Endothelial cell of umbilical vein (primary cell): Measurements from ENCODE around the gene LCE4A. TPM values are rescaled to one million over a fixed set of nuclear protein-coding genes. Genes with fewer than 3 reads are reported as not detected.

Experiments
- Bru-seq: library from RNA; stranded (reverse); fragments of 400-500 nt; gene quantifications from one replicate; lab custom pipeline; 2021; lab: Mats Ljungman, UMichigan
- BruChase-seq, 2 experiments: library from RNA; stranded (reverse); fragments of 400-500 nt; gene quantifications; one replicate each; lab custom pipeline; 2021; lab: Mats Ljungman, UMichigan
- BruUV-seq: library from RNA; stranded (reverse); fragments of 400-500 nt; replicated peaks from 2 replicates; lab custom pipeline; 2021; lab: Mats Ljungman, UMichigan
- CTCF ChIA-PET: fragments of 300-600, 350-600 bp; sonication (Branson Sonifier 250); formaldehyde crosslinking; loops from one replicate; lab custom pipeline; 2021; ENCODE audit warnings: antibody characterized with exemption, inconsistent platforms; lab: Charles Lee
- POLR2A ChIA-PET: fragments of 300-600, 350-600 bp; sonication (Branson Sonifier 250); formaldehyde crosslinking; loops from one replicate; lab custom pipeline; 2021; ENCODE audit warnings: antibody characterized with exemption, inconsistent platforms; lab: Charles Lee
- DNase-seq: peaks from one replicate; pipeline ENCODE4 v3.0.0-alpha.2; 2011; ENCODE audit warnings: low read depth, low spot score
- FAIRE-seq: peaks from 2 replicates; lab custom pipeline; 2011; peaks lifted over from hg19 to GRCh38; lab: Jason Lieb, UNC
- H2AFZ ChIP-seq: 2 replicates; pipeline ENCODE4 v1.6.0; 2012; ENCODE audit warnings: low read depth, low read length, control low read depth, inconsistent platforms
- H3K27ac ChIP-seq: 2 replicates; pipeline ENCODE4 v1.5.1; 2011; ENCODE audit warnings: low read depth, mild to moderate bottlenecking, control low read depth, low read length, moderate library complexity; ENCODE audit not compliant: insufficient read depth
- H3K27me3 ChIP-seq, 2 experiments: 2 replicates each; pipeline versions ENCODE4 v1.6.0 to v1.6.1; 2011; ENCODE audit warnings: low read length in 2 of 2, mixed read lengths in 1 of 2; ENCODE audit not compliant: control insufficient read depth in 2 of 2, insufficient read depth in 2 of 2
- H3K36me3 ChIP-seq, 2 experiments: 2 replicates in 1 of 2; 3 replicates in 1 of 2; pipeline ENCODE4 v1.5.1; 2011; ENCODE audit warnings: low read length in 2 of 2, mild to moderate bottlenecking in 1 of 2, moderate library complexity in 1 of 2; ENCODE audit not compliant: control insufficient read depth in 2 of 2, insufficient read depth in 2 of 2; ENCODE audit errors: extremely low read depth in 1 of 2
- H3K4me1 ChIP-seq: 3 replicates; pipeline ENCODE4 v1.5.1; 2011; ENCODE audit warnings: mild to moderate bottlenecking, low read length; ENCODE audit not compliant: control insufficient read depth, insufficient read depth; ENCODE audit errors: extremely low read depth
- H3K4me2 ChIP-seq: 2 replicates; pipeline ENCODE4 v1.6.1; 2011; ENCODE audit warnings: low read length, control low read depth, mixed read lengths; ENCODE audit not compliant: insufficient read depth
- H3K4me3 ChIP-seq, 3 experiments: fragments of 200-600 bp in 1 of 3; sonication (generic), shearing (Covaris generic) in 1 of 3; replicated peaks in 1 of 3; 2 replicates each; pipeline ENCODE4 v1.5.1; 2011 to 2016; ENCODE audit warnings: control low read depth in 3 of 3, low read length in 3 of 3, mild to moderate bottlenecking in 2 of 3, inconsistent platforms in 1 of 3, low read depth in 1 of 3, moderate library complexity in 1 of 3; ENCODE audit not compliant: insufficient read depth in 1 of 3
- H3K79me2 ChIP-seq: 2 replicates; pipeline ENCODE4 v1.6.0; 2012; ENCODE audit warnings: low read length, inconsistent platforms; ENCODE audit not compliant: control insufficient read depth, insufficient read depth
- H3K9ac ChIP-seq: replicated peaks from 2 replicates; pipeline ENCODE3; 2011; ENCODE audit warnings: low read length, control low read depth; ENCODE audit not compliant: insufficient read depth; ENCODE audit errors: extremely low read depth
- H3K9me1 ChIP-seq: replicated peaks from 3 replicates; pipeline ENCODE4 v1.6.0; 2011; ENCODE audit warnings: mild to moderate bottlenecking, low read length; ENCODE audit not compliant: control insufficient read depth, insufficient read depth; ENCODE audit errors: extremely low read depth
- H3K9me3 ChIP-seq: replicated peaks from 2 replicates; pipeline ENCODE4 v1.5.1; 2012; ENCODE audit warnings: low read length, inconsistent platforms; ENCODE audit not compliant: control insufficient read depth, insufficient read depth
- H4K20me1 ChIP-seq: replicated peaks from 2 replicates; pipeline ENCODE3; 2011; ENCODE audit warnings: mild to moderate bottlenecking, low read length; ENCODE audit not compliant: control insufficient read depth, insufficient read depth; ENCODE audit errors: extremely low read depth
- CTCF ChIP-seq, 2 donors: IDR thresholded peaks; 1 replicate in 1 of 2; 2 replicates in 1 of 2; pipeline ENCODE4 v1.5.1; 2011; ENCODE audit warnings: low read length in 2 of 2, mild to moderate bottlenecking in 2 of 2, moderate library complexity in 2 of 2, control low read depth in 1 of 2, inconsistent platforms in 1 of 2, low read depth in 1 of 2; ENCODE audit not compliant: insufficient read depth in 1 of 2; ENCODE audit errors: extremely low read depth in 1 of 2
- EZH2 ChIP-seq: IDR thresholded peaks from 2 replicates; pipeline ENCODE4 v1.6.1; 2012; ENCODE audit warnings: borderline replicate concordance, low read depth, mild to moderate bottlenecking, moderate library complexity, low read length, inconsistent platforms; ENCODE audit not compliant: severe bottlenecking
- FOS ChIP-seq: IDR thresholded peaks from 2 replicates; pipeline ENCODE4 v1.6.1; 2011; ENCODE audit warnings: mild to moderate bottlenecking, low read length, moderate library complexity, borderline replicate concordance; ENCODE audit not compliant: insufficient read depth
- GATA2 ChIP-seq: IDR thresholded peaks from 2 replicates; pipeline ENCODE4 v1.7.0; 2011; ENCODE audit warnings: low read depth, mild to moderate bottlenecking, moderate library complexity, mixed read lengths, low read length; ENCODE audit not compliant: insufficient read length, insufficient read depth
- JUN ChIP-seq: IDR thresholded peaks from 2 replicates; pipeline ENCODE4 v1.6.1; 2011; ENCODE audit warnings: borderline replicate concordance, low read depth; ENCODE audit not compliant: insufficient read length, insufficient read depth
- MAX ChIP-seq: IDR thresholded peaks from 2 replicates; pipeline ENCODE4 v1.6.1; 2011; ENCODE audit not compliant: insufficient read depth, insufficient read length
- MYC ChIP-seq: IDR thresholded peaks from one replicate; pipeline ENCODE4 v1.6.1; 2011; ENCODE audit warnings: mild to moderate bottlenecking, low read depth, low read length
- POLR2A ChIP-seq: IDR thresholded peaks from 2 replicates; pipeline ENCODE4 v1.6.1; 2012; ENCODE audit warnings: low read depth, mild to moderate bottlenecking, control low read depth, low read length
- POLR2AphosphoS5 ChIP-seq: IDR thresholded peaks from 2 replicates; pipeline ENCODE4 v1.6.1; 2012; ENCODE audit warnings: low read depth, mild to moderate bottlenecking, control low read depth, low read length, moderate library complexity; ENCODE audit not compliant: insufficient read depth
- dilution Hi-C: fragments of 300-500 bp; cut with MboI; formaldehyde crosslinking; loops from one replicate; pipeline ENCODE4 v1.15.0; 2019; ENCODE audit warnings: low sequenced_read_pairs; ENCODE audit not compliant: extremely low pct_ligation_motif_present
- intact Hi-C: fragments of 100-400 bp; cut with micrococcal nuclease; formaldehyde crosslinking; loops from one replicate; pipeline ENCODE4 v1.10.0; 2022
- long read RNA-seq: library from polyadenylated mRNA; stranded (forward); transcript quantifications from one replicate; pipeline ENCODE4 v2.0.0, GENCODE V29; 2021
- polyA minus RNA-seq, 3 experiments: library from RNA; depleted of rRNA, polyadenylated mRNA; stranded (reverse); fragments of >200 nt; gene quantifications; 1 replicate in 1 of 3; 2 replicates in 2 of 3; pipeline ENCODE4 v1.2.3, GENCODE V29; 2011
- polyA plus RNA-seq, 4 experiments: library from polyadenylated mRNA; depleted of rRNA in 3 of 4; stranded (reverse) in 3 of 4; unstranded in 1 of 4; fragments of >200 nt; gene quantifications; 2 replicates each; pipeline versions ENCODE4 v1.2.1 to v1.2.3, GENCODE V29; 2011 to 2012; ENCODE audit warnings: missing spikeins in 1 of 4
- total RNA-seq: library from RNA; stranded (reverse); gene quantifications from 2 replicates; pipeline ENCODE4 v1.2.3, GENCODE V29; 2021

The LCE4A gene
- not detected in 2 replicates for total RNA-seq
- not detected in 2 replicates for polyA plus RNA-seq
- not detected in 2 replicates for polyA plus RNA-seq (2011; cell fraction: cytosol; rRNA removed)
- not detected in 2 replicates for polyA plus RNA-seq (2011; cell fraction: nucleus; rRNA removed)
- polyA plus RNA-seq (2012): not detected in 2 replicates
- not detected in 2 replicates for polyA minus RNA-seq
- polyA minus RNA-seq (2011; cell fraction: cytosol; rRNA and poly(A)+ RNA removed): not detected
- polyA minus RNA-seq (2011; cell fraction: nucleus; rRNA and poly(A)+ RNA removed): not detected in 2 replicates
- Bru-seq, nascent RNA: not detected
- BruChase-seq, experiment 1, labeled RNA remaining after a 6-hour chase: not detected
- not detected for BruChase-seq, experiment 2, labeled RNA remaining after a 2-hour chase
- long read RNA-seq: 0 reads

- ChIA-PET CTCF (no interaction called here), POLR2A (no interaction called here)
- no peak within 1 kb of the TSS for H2AFZ ChIP-seq
- no peaks in the 10 kb centered on the region for H3K4me1 ChIP-seq
- H3K4me3 ChIP-seq: no peak within 1 kb of the TSS
- H3K4me2 ChIP-seq: no peak within 1 kb of the TSS
- no TSS peak for BruUV-seq
- DNase-seq (no peak), FAIRE-seq (no peak)
- no peaks in the 10 kb centered on the region for H3K9me1 ChIP-seq
- no peaks in the 10 kb centered on the region for H3K9me3 ChIP-seq
- no peak within 1 kb of the TSS for H3K9ac ChIP-seq
- H3K36me3 ChIP-seq: no peaks in the 10 kb centered on the region
- dilution Hi-C loops (no loop called here), intact Hi-C loops (no loop called here)
- no peaks in the 10 kb centered on the region for H4K20me1 ChIP-seq
- no peak within 1 kb of the TSS for H3K27ac ChIP-seq
- no peak for TF ChIP-seq GATA2
- TF ChIP-seq CTCF (IDR thresholded peaks at IDR 0.05; ENCODE audit: extremely low read depth in 1 of 2, insufficient read depth in 1 of 2, low read depth in 1 of 2, low read length in 2 of 2): no peak
- no peak for TF ChIP-seq MYC
- TF ChIP-seq POLR2A: no peak
- no peak for TF ChIP-seq MAX
- TF ChIP-seq EZH2: no peak
- no peak for TF ChIP-seq FOS
- no peak for TF ChIP-seq POLR2AphosphoS5
- TF ChIP-seq JUN: no peak
- H3K79me2 ChIP-seq: no peaks in the 10 kb centered on the region
- no peaks in the 10 kb centered on the region for H3K27me3 ChIP-seq
Observed at GRCh38 chr1:152707860-152708259, at the start of gene LCE4A. TSS of gene LCE4A (plus strand) at chr1:152708160. CDS start at chr1:152709076, 916 bp downstream.
